Ascending aorta (tissue), 2 donors: ENCODE results near the gene SEMA3C. TPM values are rescaled to one million over a fixed set of nuclear protein-coding genes. Genes with fewer than 3 reads are reported as not detected.

Experiments used
- DNase-seq, 2 donors: peaks; one replicate each; pipeline ENCODE4 v3.0.0-alpha.2; 2019; ENCODE audit warnings: low spot score in 2 of 2
- H3K27ac ChIP-seq, 2 donors: fragments of 200-600 bp; sonication (generic); one replicate each; pipeline ENCODE4 v1.5.1; 2016 to 2017; ENCODE audit warnings: mild to moderate bottlenecking in 1 of 2
- H3K27me3 ChIP-seq: fragments of 200-600 bp; sonication (generic); one replicate; pipeline ENCODE4 v1.5.1; 2017
- H3K36me3 ChIP-seq, 2 donors: fragments of 200-600 bp; sonication (generic); one replicate each; pipeline ENCODE4 v1.5.1; 2016
- H3K4me1 ChIP-seq, 2 donors: fragments of 200-600 bp; sonication (generic); one replicate each; pipeline ENCODE4 v1.5.1; 2016 to 2017; ENCODE audit warnings: mild to moderate bottlenecking in 1 of 2
- H3K4me3 ChIP-seq, 2 donors: fragments of 200-600 bp; sonication (generic); one replicate each; pipeline ENCODE4 v1.5.1; 2016 to 2017; ENCODE audit warnings: mild to moderate bottlenecking in 1 of 2
- H3K9me3 ChIP-seq, 2 donors: fragments of 200-600 bp; sonication (generic); one replicate each; pipeline ENCODE4 v1.5.1; 2016
- intact Hi-C: fragments of 100-400 bp; cut with DNase I; formaldehyde crosslinking; loops from one replicate; pipeline ENCODE4 v1.15.1; 2023
- total RNA-seq: library from RNA; depleted of rRNA; stranded (reverse); fragments of >200 nt; gene quantifications from one replicate; pipeline ENCODE4 v1.1.0, GENCODE V29; 2016
- TF ChIP-seq, protein P1 (sequence below), 3 experiments: fragments of 200-600 bp in 2 of 3; fragments of 450-650 bp in 1 of 3; sonication (generic) in 2 of 3; IDR thresholded peaks; one replicate each; pipeline ENCODE4 v1.5.1; 2016 to 2019; ENCODE audit warnings: antibody characterized with exemption in 3 of 3, mild to moderate bottlenecking in 1 of 3, moderate library complexity in 1 of 3

Gene SEMA3C
- total RNA-seq, 1 donor from 2014 or later = 16.6 TPM

GRCh38 chr7:80736371-80737125, 182.3 kb downstream of the SEMA3C start:
- no peaks in the 10 kb centered on the region for H3K4me1 ChIP-seq
- intact Hi-C loops = no loop called here
- H3K9me3 ChIP-seq = no peaks in the 10 kb centered on the region
- H3K27me3 ChIP-seq = no peaks in the 10 kb centered on the region
- no peak overlapping the region for H3K4me3 ChIP-seq
- no peak overlapping the region for H3K27ac ChIP-seq
- no peaks in the 10 kb centered on the region for H3K36me3 ChIP-seq
- TF ChIP-seq, protein P1, sequence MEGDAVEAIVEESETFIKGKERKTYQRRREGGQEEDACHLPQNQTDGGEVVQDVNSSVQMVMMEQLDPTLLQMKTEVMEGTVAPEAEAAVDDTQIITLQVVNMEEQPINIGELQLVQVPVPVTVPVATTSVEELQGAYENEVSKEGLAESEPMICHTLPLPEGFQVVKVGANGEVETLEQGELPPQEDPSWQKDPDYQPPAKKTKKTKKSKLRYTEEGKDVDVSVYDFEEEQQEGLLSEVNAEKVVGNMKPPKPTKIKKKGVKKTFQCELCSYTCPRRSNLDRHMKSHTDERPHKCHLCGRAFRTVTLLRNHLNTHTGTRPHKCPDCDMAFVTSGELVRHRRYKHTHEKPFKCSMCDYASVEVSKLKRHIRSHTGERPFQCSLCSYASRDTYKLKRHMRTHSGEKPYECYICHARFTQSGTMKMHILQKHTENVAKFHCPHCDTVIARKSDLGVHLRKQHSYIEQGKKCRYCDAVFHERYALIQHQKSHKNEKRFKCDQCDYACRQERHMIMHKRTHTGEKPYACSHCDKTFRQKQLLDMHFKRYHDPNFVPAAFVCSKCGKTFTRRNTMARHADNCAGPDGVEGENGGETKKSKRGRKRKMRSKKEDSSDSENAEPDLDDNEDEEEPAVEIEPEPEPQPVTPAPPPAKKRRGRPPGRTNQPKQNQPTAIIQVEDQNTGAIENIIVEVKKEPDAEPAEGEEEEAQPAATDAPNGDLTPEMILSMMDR (IDR thresholded peaks at IDR 0.05) = no peak
- DNase-seq = no peak

DNA sequence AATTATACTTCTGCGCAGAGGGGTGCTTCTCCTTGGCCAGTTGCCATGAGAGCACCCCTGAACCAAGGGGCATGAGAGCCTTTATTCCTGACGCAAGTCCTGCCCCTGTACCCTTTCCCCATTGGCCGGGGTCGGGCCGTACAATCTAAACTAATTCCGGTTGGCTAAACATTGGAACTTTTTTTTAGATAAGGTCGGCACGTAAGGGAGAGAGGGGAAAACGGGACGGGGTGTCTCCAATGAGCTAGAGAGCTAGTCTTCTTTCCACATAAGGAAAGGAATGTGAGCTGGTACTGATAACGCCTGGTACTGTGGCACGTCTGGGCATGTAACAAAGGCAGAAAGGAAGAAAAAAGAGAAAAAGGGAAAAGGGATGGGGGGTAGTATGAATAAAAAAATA, 183.5 kb downstream of the SEMA3C start:
- DNase-seq = no peak
- Histone ChIP-seq H3K4me1 (no peaks in the 10 kb centered on the region), H3K36me3 (no peaks in the 10 kb centered on the region), H3K4me3 (no peak overlapping the region), H3K9me3 (no peaks in the 10 kb centered on the region), H3K27ac (no peak overlapping the region), H3K27me3 (no peaks in the 10 kb centered on the region)
- TF ChIP-seq, protein P1 (IDR thresholded peaks at IDR 0.05) = no peak
- intact Hi-C loops = no loop called here

DNA sequence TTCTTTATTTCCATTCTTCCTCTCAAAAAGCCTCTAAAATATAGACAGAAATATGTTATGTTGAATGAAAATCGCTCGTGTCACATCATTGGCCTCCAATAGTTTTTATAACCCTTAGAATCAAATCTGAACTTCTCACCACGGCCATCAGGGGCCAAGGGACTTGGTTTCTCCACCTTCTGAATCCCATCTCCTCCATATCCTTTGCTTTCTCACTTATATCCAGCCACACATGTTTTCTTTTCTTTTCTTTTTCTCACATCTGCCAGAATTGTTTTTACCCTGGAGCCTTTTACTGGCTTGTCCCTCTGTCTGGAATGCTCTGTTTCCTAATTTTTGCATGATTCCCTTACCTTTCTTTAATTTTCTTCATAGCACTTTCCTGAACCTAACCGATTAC, 184.8 kb downstream of the SEMA3C start:
- H3K27me3 ChIP-seq = no peaks in the 10 kb centered on the region
- DNase-seq = no peak
- TF ChIP-seq, protein P1 (IDR thresholded peaks at IDR 0.05) = no peak
- H3K36me3 ChIP-seq = no peaks in the 10 kb centered on the region
- no peak overlapping the region for H3K4me3 ChIP-seq
- no peaks in the 10 kb centered on the region for H3K9me3 ChIP-seq
- no peaks in the 10 kb centered on the region for H3K4me1 ChIP-seq
- intact Hi-C loops = no loop called here
- no peak overlapping the region for H3K27ac ChIP-seq

DNA sequence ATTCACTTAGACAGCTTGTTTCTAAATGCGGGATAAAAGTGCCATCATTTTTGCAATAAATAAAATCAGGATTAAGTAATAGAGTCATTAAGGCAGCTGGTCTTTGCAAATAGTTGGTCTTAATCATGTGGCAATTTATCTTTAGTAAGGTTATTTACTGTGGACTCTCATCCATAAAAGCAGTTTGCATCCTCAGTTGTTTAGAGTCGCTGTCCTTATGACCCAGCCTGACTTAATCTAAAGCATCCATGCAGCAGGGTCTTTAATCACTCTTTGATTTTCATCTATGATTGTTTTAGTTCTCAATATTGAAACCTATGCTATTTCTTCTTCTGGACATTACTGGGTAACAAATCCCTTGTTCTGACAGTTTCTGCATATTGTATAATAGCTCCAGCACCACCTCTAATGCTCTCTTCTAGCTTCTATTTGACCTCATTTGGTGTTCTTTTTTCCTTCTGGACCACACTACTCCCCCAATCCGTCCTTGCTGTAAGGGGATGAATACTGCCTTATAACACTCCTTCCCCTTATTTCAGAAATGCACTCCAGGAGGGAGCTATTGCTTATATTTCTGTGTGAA, 185.4 kb downstream of the SEMA3C start:
- no peaks in the 10 kb centered on the region for H3K27me3 ChIP-seq

GRCh38 chr7:80732630-80733029, 186.2 kb downstream of the SEMA3C start:
- Histone ChIP-seq H3K9me3 (no peaks in the 10 kb centered on the region), H3K27me3 (no peaks in the 10 kb centered on the region), H3K4me1 (no peaks in the 10 kb centered on the region), H3K36me3 (no peaks in the 10 kb centered on the region), H3K27ac (no peak overlapping the region), H3K4me3 (no peak overlapping the region)
- no peak for DNase-seq
- intact Hi-C loops = no loop called here
- TF ChIP-seq, protein P1 (IDR thresholded peaks at IDR 0.05) = no peak

More for the DNA sequence above, 185.4 kb downstream of the SEMA3C start:
- TF ChIP-seq, protein P1 (IDR thresholded peaks at IDR 0.05) = no peak
- Histone ChIP-seq H3K27ac (no peak overlapping the region), H3K9me3 (no peaks in the 10 kb centered on the region), H3K4me3 (no peak overlapping the region), H3K36me3 (no peaks in the 10 kb centered on the region), H3K4me1 (no peaks in the 10 kb centered on the region)
- no peak for DNase-seq
- intact Hi-C loops = no loop called here
